SU-DHL-6 (cell line): Measurements from ENCODE around the gene TMEM9B.

Experiments used
- CTCF ChIP-seq: fragments of 200-600 bp; sonication (generic); IDR thresholded peaks from one replicate; pipeline ENCODE4 v1.5.1; 2017; ENCODE audit warnings: antibody characterized with exemption, mild to moderate bottlenecking, low read length, moderate library complexity; ENCODE audit not compliant: insufficient read depth, poor library complexity, severe bottlenecking
- EZH2phosphoT487 ChIP-seq: fragments of 200-600 bp; sonication (generic), shearing (Covaris generic); conservative IDR thresholded peaks from 2 replicates; pipeline ENCODE4 v1.6.1; 2018; ENCODE audit warnings: mild to moderate bottlenecking, antibody characterized with exemption, low read length, moderate library complexity, mixed read lengths

DNA sequence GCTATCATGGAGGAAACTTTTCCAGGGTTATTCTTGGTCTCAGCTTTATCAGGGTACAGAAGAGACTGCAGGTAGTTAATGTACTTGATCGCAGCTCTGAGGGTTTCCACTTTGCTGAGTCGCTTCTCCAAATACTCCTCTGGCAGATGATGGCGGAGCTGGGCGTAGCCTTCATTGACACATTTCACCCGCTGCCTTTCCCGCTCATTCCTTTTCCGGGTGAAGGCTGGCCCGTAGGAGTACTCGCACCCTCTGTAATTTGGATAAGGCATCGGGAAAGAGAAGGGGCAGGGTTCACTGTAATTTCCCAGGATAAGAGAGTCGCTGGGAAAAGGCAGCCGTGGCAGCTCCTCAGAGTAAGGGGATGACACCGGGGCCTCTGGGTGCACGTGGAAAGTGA lies 26.6 kb downstream of the TMEM9B start:
- TF ChIP-seq CTCF (no peak), EZH2phosphoT487 (no peak)
